Heart left ventricle (tissue), 16 donors: ENCODE measurements around the gene CHID1. TPM values are rescaled to one million over a fixed set of nuclear protein-coding genes. Genes with fewer than 3 reads are reported as not detected.

Experiments used
- ATAC-seq, 4 donors: fragments of 200-7000 bp; cut with Tn5 transposase; one replicate each; pipeline ENCODE4 v1.9.1; 2020 to 2022; ENCODE audit warnings: moderate library complexity in 4 of 4, mild to moderate bottlenecking in 3 of 4, moderate number of reproducible peaks in 1 of 4
- DNase-seq, 5 donors: peaks; one replicate each; pipeline ENCODE4 v3.0.0-alpha.2; 2020
- H3K27ac ChIP-seq, 12 donors: fragments of 200-600 bp; sonication (generic) in 4 of 12; one replicate each; pipeline versions ENCODE4 v1.5.0 to v1.8.0; 2016 to 2022; ENCODE audit warnings: mild to moderate bottlenecking in 2 of 12
- H3K27me3 ChIP-seq, 9 donors: fragments of 200-600 bp; sonication (generic) in 2 of 9; one replicate each; pipeline versions ENCODE4 v1.5.1 to v1.8.0; 2016 to 2022; ENCODE audit warnings: mild to moderate bottlenecking in 3 of 9
- H3K36me3 ChIP-seq, 9 donors: fragments of 200-600 bp; sonication (generic) in 2 of 9; one replicate each; pipeline versions ENCODE4 v1.5.0 to v1.8.0; 2018 to 2022; ENCODE audit warnings: mild to moderate bottlenecking in 2 of 9
- H3K4me1 ChIP-seq, 12 donors: fragments of 200-600 bp; sonication (generic) in 4 of 12; one replicate each; pipeline versions ENCODE4 v1.5.0 to v1.8.0; 2016 to 2022; ENCODE audit warnings: mild to moderate bottlenecking in 3 of 12
- H3K4me3 ChIP-seq, 12 donors: fragments of 200-600 bp; sonication (generic) in 4 of 12; one replicate each; pipeline versions ENCODE4 v1.5.0 to v1.8.0; 2017 to 2022; ENCODE audit warnings: mild to moderate bottlenecking in 9 of 12, moderate library complexity in 4 of 12
- H3K9me3 ChIP-seq, 12 donors: fragments of 200-600 bp; sonication (generic) in 4 of 12; one replicate each; pipeline versions ENCODE4 v1.5.0 to v1.8.0; 2016 to 2022; ENCODE audit warnings: mild to moderate bottlenecking in 1 of 12
- POLR2A ChIP-seq, 2 donors: fragments of 450-650 bp; IDR thresholded peaks; one replicate each; pipeline ENCODE4 v1.6.1; 2017; ENCODE audit warnings: antibody characterized with exemption in 2 of 2, mild to moderate bottlenecking in 2 of 2, moderate library complexity in 2 of 2
- WGBS, 4 donors: extraction: QIAGEN DNeasy Blood & Tissue Kit in 2 of 4; methylation state at CpG; one replicate each; pipeline versions ENCODE4 v1.1.5 to v1.1.7; 2013 to 2018; 5-methylcytosine and 5-hydroxymethylcytosine counted together
- intact Hi-C, 10 donors: fragments of 100-400 bp; cut with DNase I; formaldehyde crosslinking; loops; one replicate each; pipeline versions ENCODE4 v1.11.1 to v1.14.2; 2022
- polyA plus RNA-seq, 2 donors: library from polyadenylated mRNA; stranded (reverse); fragments of 200-250 nt; gene quantifications; one replicate each; pipeline ENCODE4 v1.2.3, GENCODE V29; 2013
- total RNA-seq, 9 donors: library from RNA; depleted of rRNA in 2 of 9; stranded (reverse); fragments of >200 nt in 2 of 9; fragmentation: NEBNext Ultra II Directional in 3 of 9; extraction: Animal tissue kit (Norgen Biotek cat#: 25700) in 3 of 9; gene quantifications; one replicate each; pipeline versions ENCODE4 v1.1.0 to v1.2.4, GENCODE V29; 2016 to 2023
- TF ChIP-seq, protein P1 (sequence below), 12 donors: fragments of 200-600 bp; sonication (generic) in 4 of 12; IDR thresholded peaks; one replicate each; pipeline versions ENCODE4 v1.5.0 to v1.8.0; 2018 to 2022; ENCODE audit warnings: antibody characterized with exemption in 12 of 12, mild to moderate bottlenecking in 5 of 12
- donor health status: ischemic (EF 13 %, LVEDD 7.1; RV severe dilation, severe dysfunction).
- donor health status: healthy with polysubstance abuse.
- donor health status: DM: no; HTN: yes; CAD: no.
- donor health status: DM: no; HTN: no; CAD: no.
- donor health status: ischemic (EF 25% LVEDD 6.9; RV normal size, moderate dysfunction).
- donor health status: ischemic (EF 25% LVEDD 5.7; RV mildly dilated, moderate dysfunction).
- donor health status: healthy.
- donor health status: DM: yes; HTN: yes; CAD: no.
- donor health status: ischemic (EF 35%, LVEDD 5.7; RV mildly dilated, moderate dysfunction).
- donor health status: nonischemic (EF 11% LVEDD 7.7; RV severe dilation, severe dysfunction).
- donor health status: DM: yes; HTN: yes; CAD: no.
- donor health status: PGD.
- donor health status: ischemic (EF 29% LVEDD 5.4; RV normal size, mild dysfunction).
- donor health status: nonischemic (EF 23%, LVEDD 6.1; RV moderate dilation, normal function).

Gene CHID1
- total and polyA plus RNA-seq, 11 donors = 30.8 to 87.7 (median 55.3) TPM

DNA sequence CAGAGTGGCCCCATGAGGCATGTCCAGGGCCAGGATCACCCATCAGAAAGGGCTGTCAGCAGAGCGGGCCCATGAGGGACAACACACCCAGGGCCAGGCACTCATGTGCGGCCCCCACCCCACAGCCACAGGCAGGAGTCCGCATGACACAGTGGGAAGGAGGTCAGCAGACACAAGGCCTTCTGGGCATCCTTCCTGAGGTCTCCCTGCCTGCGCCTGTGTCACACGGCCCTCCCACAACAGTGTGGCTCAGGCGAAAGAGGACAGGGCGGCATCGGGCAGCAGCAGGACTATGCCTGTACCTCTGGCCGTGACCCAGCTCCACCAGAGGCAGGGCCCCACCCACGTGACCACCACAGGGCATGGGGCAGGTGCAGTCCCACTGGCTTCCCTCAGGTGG is 27.1 kb downstream of the CHID1 start:
- H3K4me1 ChIP-seq = no peaks in the 10 kb centered on the region
- no peak for ATAC-seq
- H3K9me3 ChIP-seq = no peaks in the 10 kb centered on the region
- intact Hi-C loops = no loop called here
- no peaks in the 10 kb centered on the region for H3K27me3 ChIP-seq
- TF ChIP-seq POLR2A (IDR thresholded peaks at IDR 0.05) = no peak
- TF ChIP-seq, protein P1, sequence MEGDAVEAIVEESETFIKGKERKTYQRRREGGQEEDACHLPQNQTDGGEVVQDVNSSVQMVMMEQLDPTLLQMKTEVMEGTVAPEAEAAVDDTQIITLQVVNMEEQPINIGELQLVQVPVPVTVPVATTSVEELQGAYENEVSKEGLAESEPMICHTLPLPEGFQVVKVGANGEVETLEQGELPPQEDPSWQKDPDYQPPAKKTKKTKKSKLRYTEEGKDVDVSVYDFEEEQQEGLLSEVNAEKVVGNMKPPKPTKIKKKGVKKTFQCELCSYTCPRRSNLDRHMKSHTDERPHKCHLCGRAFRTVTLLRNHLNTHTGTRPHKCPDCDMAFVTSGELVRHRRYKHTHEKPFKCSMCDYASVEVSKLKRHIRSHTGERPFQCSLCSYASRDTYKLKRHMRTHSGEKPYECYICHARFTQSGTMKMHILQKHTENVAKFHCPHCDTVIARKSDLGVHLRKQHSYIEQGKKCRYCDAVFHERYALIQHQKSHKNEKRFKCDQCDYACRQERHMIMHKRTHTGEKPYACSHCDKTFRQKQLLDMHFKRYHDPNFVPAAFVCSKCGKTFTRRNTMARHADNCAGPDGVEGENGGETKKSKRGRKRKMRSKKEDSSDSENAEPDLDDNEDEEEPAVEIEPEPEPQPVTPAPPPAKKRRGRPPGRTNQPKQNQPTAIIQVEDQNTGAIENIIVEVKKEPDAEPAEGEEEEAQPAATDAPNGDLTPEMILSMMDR (IDR thresholded peaks at IDR 0.05) = no peak
- H3K27ac ChIP-seq = no peak overlapping the region
- WGBS, 4 donors = 84 to 88% (median 88%) methylated on average over 8 to 10 of the region's 10 CpGs
- H3K4me3 ChIP-seq = no peak overlapping the region
- peaks cover 0 to 42% (median 18%) of the 10 kb centered on the region in 9 donors for H3K36me3 ChIP-seq
- no peak for DNase-seq

DNA sequence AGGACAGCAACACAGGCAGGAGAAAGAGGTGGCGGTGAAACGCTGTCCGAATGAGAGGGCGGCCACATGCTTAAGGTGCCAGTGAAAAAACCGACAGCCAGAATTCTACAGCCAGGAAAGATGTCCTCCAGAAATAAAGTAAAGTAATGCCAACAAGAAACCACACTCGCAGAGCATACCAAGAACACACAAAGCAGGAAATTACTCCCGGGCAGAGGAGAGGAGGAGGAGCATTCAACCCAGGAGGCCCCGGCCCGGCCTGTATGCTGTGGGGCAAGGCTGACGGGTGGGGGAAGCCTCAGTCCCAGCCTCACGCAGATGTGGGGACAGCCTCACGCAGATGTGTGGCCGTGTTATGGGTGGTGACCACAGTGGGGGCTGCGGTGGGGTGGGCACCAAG is 28.0 kb downstream of the CHID1 start:
- no peak for TF ChIP-seq POLR2A (IDR thresholded peaks at IDR 0.05)
- TF ChIP-seq, protein P1 (IDR thresholded peaks at IDR 0.05) = no peak
- H3K4me1 ChIP-seq = no peaks in the 10 kb centered on the region
- H3K4me3 ChIP-seq = no peak overlapping the region
- no peaks in the 10 kb centered on the region for H3K27me3 ChIP-seq
- no peaks in the 10 kb centered on the region for H3K9me3 ChIP-seq
- no peak for ATAC-seq
- 87 to 93% (median 92%) methylated on average over 9 to 14 of the region's 14 CpGs for WGBS, 4 donors
- intact Hi-C loops = no loop called here
- no peak for DNase-seq
- no peak overlapping the region for H3K27ac ChIP-seq
- H3K36me3 ChIP-seq = peaks cover 0 to 42% (median 18%) of the 10 kb centered on the region in 9 donors

DNA sequence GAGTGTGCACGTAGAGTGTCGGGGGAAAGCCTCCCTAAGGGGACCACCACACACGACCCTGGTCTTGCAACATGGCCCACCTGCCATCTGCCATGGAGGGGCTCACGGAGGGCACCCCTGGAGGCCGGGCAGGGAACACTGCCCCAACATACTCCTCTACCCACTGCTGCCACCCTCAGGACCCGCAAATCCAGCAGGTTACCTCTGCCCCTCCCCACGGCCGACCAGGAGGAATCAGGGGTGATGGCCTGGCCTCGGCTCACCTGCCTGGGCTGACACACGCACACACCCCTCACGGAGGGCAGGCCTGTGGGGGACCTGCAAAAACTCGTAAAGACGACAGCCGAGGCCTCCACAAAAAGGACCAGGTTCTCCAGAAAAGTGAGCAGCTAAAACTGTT is 30.2 kb downstream of the CHID1 start:
- ATAC-seq = no peak
- DNase-seq = no peak
- intact Hi-C loops = no loop called here
- peaks cover 0 to 34% (median 14%) of the 10 kb centered on the region in 9 donors for H3K36me3 ChIP-seq
- H3K27me3 ChIP-seq = no peaks in the 10 kb centered on the region
- no peak overlapping the region for H3K27ac ChIP-seq
- WGBS, 4 donors = 88 to 93% (median 90%) methylated on average over 8 to 14 of the region's 14 CpGs
- TF ChIP-seq, protein P1 (IDR thresholded peaks at IDR 0.05) = no peak
- TF ChIP-seq POLR2A (IDR thresholded peaks at IDR 0.05) = no peak
- H3K4me3 ChIP-seq = no peak overlapping the region
- H3K9me3 ChIP-seq = no peaks in the 10 kb centered on the region
- H3K4me1 ChIP-seq = peaks cover 0 to 12% (median 0%) of the 10 kb centered on the region in 12 donors

DNA sequence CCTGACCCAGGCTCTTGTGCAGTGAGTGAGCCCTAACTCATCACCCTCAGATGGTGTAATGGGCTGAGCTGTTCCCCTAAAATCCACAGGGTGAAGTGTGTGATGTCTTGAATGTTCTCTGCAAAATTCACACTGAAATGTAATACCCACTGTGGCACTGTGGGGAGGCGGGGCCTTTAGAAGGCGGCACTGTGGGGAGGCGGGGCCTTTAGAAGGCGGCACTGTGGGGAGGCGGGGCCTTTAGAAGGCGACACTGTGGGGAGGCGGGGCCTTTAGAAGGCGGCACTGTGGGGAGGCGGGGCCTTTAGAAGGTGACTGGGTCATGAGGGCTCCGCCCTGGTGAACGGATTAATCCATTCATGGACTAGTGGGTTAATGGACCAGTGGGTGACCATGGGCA is 33.0 kb downstream of the CHID1 start:
- Histone ChIP-seq H3K9me3 (no peaks in the 10 kb centered on the region), H3K4me3 (no peak overlapping the region), H3K27ac (no peak overlapping the region), H3K36me3 (peaks cover 0 to 27% (median 13%) of the 10 kb centered on the region in 9 donors), H3K4me1 (peaks cover 0 to 12% (median 0%) of the 10 kb centered on the region in 12 donors), H3K27me3 (no peaks in the 10 kb centered on the region)
- 93 to 96% (median 95%) methylated on average over 11 of the region's 11 CpGs for WGBS, 4 donors
- ATAC-seq (no peak), DNase-seq (no peak)
- no peak for TF ChIP-seq POLR2A (IDR thresholded peaks at IDR 0.05)
- TF ChIP-seq, protein P1 (IDR thresholded peaks at IDR 0.05) = no peak
- intact Hi-C loops = no loop called here
